Inflammatory macrophage treated with lipopolysaccharide for 4 hours (primary cell): ENCODE measurements around the gene NXPE1.
"Not testable (repeated sequence)": the region's sequence is repeated elsewhere in the genome, so short reads cannot be mapped to it uniquely, and the experiment has no call there.

ENCODE experiments used
- DNase-seq: peaks from one replicate; pipeline ENCODE4 v3.0.0-alpha.2; 2020

NXPE1 gene

DNA sequence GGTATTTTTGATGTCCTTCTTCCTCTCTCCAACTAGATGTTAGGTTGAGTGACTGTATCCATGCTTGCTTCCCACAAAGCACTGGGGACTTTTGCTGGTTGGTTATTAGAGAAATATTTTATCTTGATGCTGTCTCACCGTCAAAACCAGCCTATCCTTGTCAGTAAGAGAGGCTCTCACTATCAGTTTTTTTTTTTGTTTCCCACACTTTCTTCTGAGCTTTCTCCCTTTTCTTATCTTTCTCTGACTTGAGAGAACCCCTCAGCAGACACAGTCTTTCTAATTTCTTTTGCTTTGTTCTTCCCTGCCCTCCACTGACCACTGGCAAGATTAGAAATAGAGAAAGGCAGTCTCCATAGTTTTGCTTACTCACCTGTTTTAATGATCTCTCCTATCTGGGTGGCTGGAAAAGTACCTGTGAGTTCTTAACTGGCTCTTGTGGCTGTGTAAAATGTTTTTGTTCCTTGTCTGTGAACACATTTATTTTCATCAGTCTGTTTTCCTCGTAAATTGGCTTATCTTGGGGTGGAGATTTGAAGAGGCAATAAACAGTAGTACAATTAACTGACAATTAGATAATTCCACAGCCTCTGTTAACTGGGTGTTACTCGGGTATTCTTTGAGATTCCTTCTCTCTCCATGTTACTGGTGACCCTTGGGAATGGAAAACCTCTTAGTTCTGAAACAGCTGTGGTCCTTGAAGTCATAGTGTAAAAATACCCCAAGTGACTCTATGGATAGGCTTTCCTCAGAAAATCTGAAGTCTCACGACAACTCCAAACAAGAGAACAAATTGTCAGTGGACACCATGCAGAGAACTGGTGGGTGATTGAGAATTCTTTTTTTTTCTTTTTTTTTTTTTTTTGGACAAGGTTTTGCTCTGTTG, at the start of gene NXPE1:
Gene NXPE1 (minus strand): TSS at position 457 of the 886 bp plus-strand sequence. CDS start 8,680 bp downstream, outside the sequence.
- no peak for DNase-seq

- no peak for DNase-seq
Observed at GRCh38 chr11:114609429-114609828, 49.7 kb upstream of the NXPE1 start.

DNA sequence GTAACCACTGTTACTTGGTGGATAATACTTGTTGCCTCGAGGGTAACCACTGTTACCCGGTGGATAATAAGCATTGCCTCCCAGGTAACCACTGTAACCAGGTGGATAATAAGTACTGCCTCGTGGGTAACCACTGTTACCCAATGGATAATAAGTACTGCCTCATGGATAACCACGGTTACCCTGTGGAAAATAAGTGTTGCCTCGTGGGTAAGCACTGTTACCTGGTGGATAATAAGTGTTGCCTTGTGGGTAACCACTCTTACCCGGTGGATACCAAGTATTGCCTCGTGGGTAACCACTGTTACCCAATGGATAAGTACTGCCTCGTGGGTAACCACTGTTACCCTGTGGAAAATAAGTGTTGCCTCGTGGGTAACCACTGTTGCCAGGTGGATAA, 48.9 kb upstream of the NXPE1 start:
- not testable (repeated sequence) for DNase-seq

GRCh38 chr11:114607753-114608459, 48.2 kb upstream of the NXPE1 start:
- no peak for DNase-seq

- not testable (repeated sequence) for DNase-seq
Observed at GRCh38 chr11:114606802-114607075, 47.1 kb upstream of the NXPE1 start.

DNA sequence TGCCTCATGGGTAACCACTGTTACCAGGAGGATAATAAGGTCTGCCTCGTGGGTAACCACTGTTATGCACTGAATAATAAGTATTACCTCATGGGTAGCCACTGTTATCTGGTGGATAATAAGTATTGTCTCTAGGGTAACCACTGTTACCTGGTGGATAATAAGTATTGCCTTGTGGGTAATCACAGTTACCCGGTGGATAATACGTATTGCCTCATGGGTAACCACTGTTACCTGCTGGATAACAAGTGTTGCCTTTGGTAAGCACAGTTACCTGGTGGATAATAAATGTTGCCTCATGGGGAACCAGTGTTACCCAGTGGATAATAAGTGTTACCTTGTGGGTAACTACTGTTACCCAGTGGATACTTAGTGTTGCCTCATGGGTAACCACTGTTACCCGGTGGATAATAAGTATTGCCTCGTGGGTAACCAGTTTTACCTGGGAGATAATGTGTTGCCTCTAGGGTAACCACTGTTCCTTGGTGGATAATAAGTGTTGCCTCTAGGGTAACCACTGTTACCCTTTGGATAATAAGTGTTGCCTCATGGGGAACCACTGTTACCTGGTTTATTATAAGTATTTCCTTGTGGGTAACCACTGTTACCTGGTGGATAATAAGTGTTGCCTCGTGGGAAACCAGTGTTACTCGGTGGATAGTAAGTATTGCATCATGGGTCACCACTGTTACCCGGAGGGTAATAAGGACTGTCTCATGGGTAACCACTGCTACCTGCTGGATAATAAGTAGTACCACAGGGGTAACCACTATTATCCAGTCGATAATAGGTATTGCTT, 46.5 kb upstream of the NXPE1 start:
- no peak for DNase-seq

GRCh38 chr11:114605370-114605769, 45.7 kb upstream of the NXPE1 start:
- DNase-seq: no peak

- no peak for DNase-seq
Observed at GRCh38 chr11:114604886-114605285, 45.2 kb upstream of the NXPE1 start.

- no peak for DNase-seq
Observed at GRCh38 chr11:114604179-114604813, 44.6 kb upstream of the NXPE1 start.

DNA sequence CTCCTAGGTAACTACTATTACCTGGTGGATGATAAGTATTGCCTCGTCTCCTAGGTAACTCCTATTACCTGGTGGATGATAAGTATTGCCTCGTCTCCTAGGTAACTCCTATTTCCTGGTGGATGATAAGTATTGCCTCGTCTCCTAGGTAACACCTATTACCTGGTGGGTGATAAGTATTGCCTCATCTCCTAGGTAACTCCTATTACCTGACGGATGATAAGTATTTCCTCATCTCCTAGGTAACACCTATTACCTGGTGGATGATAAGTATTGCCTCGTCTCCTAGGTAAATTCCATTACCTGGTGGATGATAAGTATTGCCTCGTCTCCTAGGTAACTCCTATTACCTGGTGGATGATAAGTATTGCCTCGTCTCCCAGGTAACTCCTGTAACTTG, 43.5 kb upstream of the NXPE1 start:
- not testable (repeated sequence) for DNase-seq

DNA sequence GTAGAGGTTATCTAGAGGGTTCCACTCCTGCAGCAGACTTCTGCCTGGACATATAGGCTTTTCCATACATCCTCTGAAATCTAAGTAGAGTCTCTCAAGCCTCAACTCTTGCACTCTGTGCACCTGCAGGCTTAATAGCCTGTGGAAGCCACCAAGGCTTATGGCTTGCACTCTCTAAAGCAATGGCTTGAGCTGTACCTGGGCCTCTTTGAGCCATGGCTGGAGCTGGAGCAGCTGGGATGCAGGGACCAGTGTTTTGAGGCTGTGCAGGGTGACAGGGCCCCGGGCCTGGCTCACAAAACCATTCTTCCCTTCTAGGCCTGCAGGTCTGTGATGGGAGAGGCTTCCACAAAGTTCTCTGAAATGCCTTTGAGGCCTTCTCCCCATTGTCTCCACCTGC, 38.8 kb upstream of the NXPE1 start:
- DNase-seq: no peak

DNA sequence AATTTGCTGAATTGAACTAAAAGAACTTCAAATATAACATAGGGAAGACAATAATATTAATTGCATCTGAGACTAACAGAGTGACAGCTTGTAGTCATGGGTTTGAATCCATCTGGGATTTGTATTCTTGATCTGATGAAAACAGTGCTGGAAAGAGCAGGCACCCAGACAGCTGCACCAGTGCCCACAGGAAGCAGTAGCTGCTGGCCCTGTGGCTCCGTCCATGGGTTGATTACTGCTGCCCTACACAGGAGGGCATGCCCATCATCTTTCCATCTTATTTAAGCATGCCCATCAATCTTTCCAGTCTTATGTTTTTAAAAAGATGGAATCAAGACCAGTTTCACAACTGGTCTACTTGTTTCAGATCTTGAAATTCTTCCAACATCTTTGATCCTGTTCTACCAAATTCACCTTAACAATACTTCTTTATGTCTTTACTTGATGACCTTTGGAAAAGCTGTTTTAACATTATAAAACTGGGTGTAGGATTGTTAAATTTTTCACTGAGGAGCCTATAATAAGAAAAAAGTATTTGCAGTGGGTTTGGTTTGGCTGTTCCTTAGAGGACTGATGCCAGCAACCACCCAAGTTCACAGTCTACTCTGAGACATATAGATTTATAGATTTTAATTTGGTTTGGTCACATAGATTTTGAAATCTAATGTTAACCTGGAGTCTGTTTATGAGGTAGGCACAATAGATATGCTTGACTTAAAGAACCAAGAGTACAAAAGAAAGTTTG, 36.7 kb upstream of the NXPE1 start:
- DNase-seq: no peak

DNA sequence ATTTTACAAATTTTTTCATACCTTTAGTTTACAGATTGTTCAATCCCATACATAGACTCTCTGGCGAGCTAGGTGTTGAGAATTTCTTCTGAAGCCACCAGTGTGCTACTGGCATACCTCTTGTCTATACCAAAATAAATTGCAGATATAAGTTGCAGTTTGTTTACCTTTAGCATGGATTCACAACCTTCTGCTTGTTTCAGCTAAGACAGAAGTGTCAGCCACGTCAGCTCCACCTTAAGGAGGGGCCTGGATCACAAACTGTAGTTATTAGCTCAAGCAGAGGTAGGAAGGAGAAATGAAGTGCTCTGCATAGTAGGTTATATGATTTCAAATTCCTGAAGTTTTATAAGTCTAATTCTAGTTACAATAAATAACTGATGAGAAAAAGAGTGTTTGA, 35.9 kb upstream of the NXPE1 start, which contains the start of gene NXPE4:
Gene NXPE4 (minus strand): TSS at position 216 of the 400 bp plus-strand sequence. CDS start 1,027 bp downstream, outside the sequence.
- no peak for DNase-seq

DNA sequence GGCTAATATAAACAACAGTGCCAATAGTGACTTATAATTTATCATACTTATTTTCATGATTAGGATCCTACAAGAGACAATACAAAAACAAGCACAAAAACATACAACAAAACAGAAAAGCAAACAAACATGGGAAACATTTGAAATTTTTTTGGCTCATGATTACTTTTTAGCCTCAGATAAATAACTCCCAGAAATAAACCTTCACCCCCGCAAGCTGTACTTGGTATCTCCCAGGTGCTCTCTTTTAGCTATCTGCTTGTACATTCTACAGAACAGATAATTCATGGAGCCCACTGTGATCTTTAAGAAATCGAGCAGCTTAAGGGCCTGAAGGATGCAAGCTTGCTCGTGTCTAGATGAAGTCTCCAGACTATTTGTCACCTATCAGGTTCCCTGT, 35.0 kb upstream of the NXPE1 start:
- no peak for DNase-seq

GRCh38 chr11:114587398-114587953, 27.8 kb upstream of the NXPE1 start:
- DNase-seq: no peak

DNA sequence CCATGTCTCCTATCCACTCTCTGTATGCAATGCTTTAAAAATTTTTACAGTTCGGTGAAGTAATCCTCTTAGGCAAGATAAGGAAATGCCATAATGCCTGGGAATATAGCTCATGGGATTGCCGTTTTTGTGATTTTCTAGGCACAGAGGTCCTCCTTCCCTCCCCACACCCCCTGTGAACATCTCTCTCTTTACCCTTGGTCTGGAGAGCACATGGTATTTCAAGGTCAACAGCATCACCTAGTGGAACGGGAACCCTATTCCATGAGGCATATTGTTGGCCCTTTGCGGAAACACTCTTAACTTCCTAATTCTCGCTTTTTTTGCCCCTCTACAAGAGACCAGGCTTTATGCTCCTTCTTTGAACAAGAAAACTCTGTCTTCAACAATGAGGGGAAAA, 27.1 kb upstream of the NXPE1 start:
- no peak for DNase-seq

GRCh38 chr11:114571712-114572111, 12.0 kb upstream of the NXPE1 start:
- no peak for DNase-seq

- DNase-seq: no peak
Observed at GRCh38 chr11:114569801-114570200, 10.1 kb upstream of the NXPE1 start.

DNA sequence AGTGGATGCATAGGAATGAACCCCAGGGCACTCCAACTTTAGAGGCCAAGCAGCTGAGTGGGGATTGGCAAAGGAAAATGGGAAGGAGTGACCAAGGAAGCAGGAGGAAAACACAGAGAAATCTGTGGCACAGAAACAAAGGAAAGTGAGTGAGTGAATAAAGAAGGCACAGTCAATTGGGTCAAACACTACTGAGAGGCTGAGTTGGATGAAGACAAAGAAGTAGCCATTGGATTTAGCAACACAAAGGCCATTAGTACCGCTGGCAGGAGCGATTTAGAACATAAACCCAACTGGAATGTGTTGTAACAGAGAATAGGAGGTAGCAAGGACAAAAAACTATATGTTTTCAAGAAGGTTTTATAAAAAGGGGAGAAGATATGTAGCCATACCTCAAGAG, 6.6 kb upstream of the NXPE1 start:
- DNase-seq: no peak

DNA sequence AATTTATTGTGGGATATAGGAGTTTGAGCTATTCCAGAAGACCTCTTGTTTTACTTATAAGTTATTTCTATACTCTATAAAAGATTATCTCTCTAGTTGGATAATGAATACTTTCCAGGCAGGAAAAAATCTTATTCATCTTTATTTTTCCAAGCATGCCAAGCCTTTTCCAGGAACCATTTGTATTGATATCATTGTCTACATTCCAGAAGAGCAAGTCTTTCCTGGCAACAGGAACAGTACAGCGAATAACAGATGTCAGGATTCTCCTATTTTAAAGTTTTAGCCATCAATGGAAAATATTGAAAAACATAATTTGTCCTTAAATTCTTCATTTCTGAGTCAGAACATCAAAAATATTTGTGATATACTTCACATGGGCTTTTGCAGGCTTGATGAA, 5.2 kb upstream of the NXPE1 start:
- DNase-seq: no peak

GRCh38 chr11:114563077-114563476, 3.4 kb upstream of the NXPE1 start:
- DNase-seq: no peak
